RWPE1 (cell line): Measurements from ENCODE around the gene RNF157.

Experiments used
- CTCF ChIA-PET: fragments of 350-600 bp; sonication (Branson Sonifier 250); formaldehyde crosslinking; extraction: SDS; loops from one replicate; lab custom pipeline; 2021; lab: Yijun Ruan, JAX
- POLR2A ChIA-PET: fragments of 400-600 bp; formaldehyde crosslinking; extraction: SDS; loops from one replicate; lab custom pipeline; 2020; ENCODE audit warnings: antibody characterized with exemption; ENCODE audit not compliant: low non-redundant PET; lab: Yijun Ruan, JAX
- DNase-seq: peaks from one replicate; pipeline ENCODE4 v3.0.0; 2012; ENCODE audit warnings: low spot score
- H3K27ac ChIP-seq: fragments of 450-650 bp; 2 replicates; pipeline ENCODE4 v1.5.1; 2017
- CTCF ChIP-seq: fragments of 450-650 bp; conservative IDR thresholded peaks from 2 replicates; pipeline ENCODE4 v1.5.1; 2017; ENCODE audit warnings: low read depth, mild to moderate bottlenecking

RNF157 gene

GRCh38 chr17:76266244-76266938 lies 26.1 kb upstream of the RNF157 start:
- POLR2A ChIA-PET: interaction anchor here (0.7 kb wide), 1 partner anchor 13 kb away, joined by 3 read pairs; no protein-coding TSS in a partner anchor
- no peak for TF ChIP-seq CTCF
- peak overlapping the region; percentile 93 for H3K27ac ChIP-seq
- peak; percentile 41 for DNase-seq
- CTCF ChIA-PET: interaction anchor here (1.1 to 1.2 kb wide), 3 partner anchors 13 to 144 kb away, joined by 4 to 8 read pairs (median 4); no protein-coding TSS in a partner anchor

- peak overlapping the region; percentile 93 for H3K27ac ChIP-seq
- ChIA-PET POLR2A (no interaction called here), CTCF (interaction anchor here (1.0 to 1.2 kb wide), 3 partner anchors 24 to 144 kb away, joined by 4 read pairs; no protein-coding TSS in a partner anchor)
- TF ChIP-seq CTCF: no peak
- no peak for DNase-seq
These were observed 25.4 kb upstream of the RNF157 start for GRCh38 chr17:76265624-76266243.

GRCh38 chr17:76264755-76265623 lies 24.7 kb upstream of the RNF157 start, which contains the start of gene UBALD2:
Gene UBALD2 (plus strand): TSS chr17:76265348. CDS start chr17:76265506, 158 bp downstream.
- ChIA-PET CTCF (interaction anchor here (1.0 to 1.1 kb wide), 3 partner anchors 24 to 144 kb away, joined by 3 to 4 read pairs (median 4); no protein-coding TSS in a partner anchor), POLR2A (interaction anchor here (0.6 to 0.7 kb wide), 2 partner anchors 27 to 185 kb away, joined by 3 to 6 read pairs; no protein-coding TSS in a partner anchor)
- H3K27ac ChIP-seq: peak within 1 kb of the TSS; percentile 93
- TF ChIP-seq CTCF: no peak
- peak; percentile 99 for DNase-seq

- POLR2A ChIA-PET: interaction anchor here (0.6 to 0.7 kb wide), 2 partner anchors 26 to 184 kb away, joined by 3 to 6 read pairs; no protein-coding TSS in a partner anchor
- CTCF ChIA-PET: interaction anchor here (1.0 to 1.1 kb wide), 3 partner anchors 23 to 143 kb away, joined by 3 to 4 read pairs (median 4); no protein-coding TSS in a partner anchor
- H3K27ac ChIP-seq: peak overlapping the region; percentile 93
- TF ChIP-seq CTCF: no peak
- DNase-seq: no peak
These were observed 24.1 kb upstream of the RNF157 start for GRCh38 chr17:76264425-76264754.

GRCh38 chr17:76263896-76264295 lies 23.6 kb upstream of the RNF157 start:
- CTCF ChIA-PET: interaction anchor here (0.5 to 1.1 kb wide), 3 partner anchors 47 to 223 kb away, joined by 3 to 4 read pairs (median 3); no protein-coding TSS in a partner anchor
- H3K27ac ChIP-seq: peak overlapping the region; percentile 93
- no peak for DNase-seq
- POLR2A ChIA-PET: no interaction called here
- no peak for TF ChIP-seq CTCF
